Measurements from ENCODE around the gene NCBP2L.

Gene NCBP2L

GRCh38 chrX:107733686-107734085, 43.8 kb upstream of the NCBP2L start:
- no peak overlapping the region for H3K27ac ChIP-seq (ENCODE audit: low read length)
- DNase-seq (no peak), ATAC-seq (ENCODE audit: insufficient read depth, low read depth) (no peak)
- no peaks in the 10 kb centered on the region for H4K20me1 ChIP-seq (ENCODE audit: insufficient read depth, low read length)
- H3K27me3 ChIP-seq (ENCODE audit: insufficient read depth, low read length, poor library complexity) = no peaks in the 10 kb centered on the region
- H3K9ac ChIP-seq (ENCODE audit: low read depth, low read length) = no peak overlapping the region
- no peaks in the 10 kb centered on the region for H3K4me1 ChIP-seq (ENCODE audit: insufficient read depth, low read length)
- H3K4me3 ChIP-seq (ENCODE audit: low read depth in 1 of 2, low read length in 2 of 2) = no peak overlapping the region
- H2AFZ ChIP-seq (ENCODE audit: low read depth, low read length) = no peak overlapping the region
- no peaks in the 10 kb centered on the region for H3K9me3 ChIP-seq (ENCODE audit: insufficient read depth, low read length, severe bottlenecking)
- H3K4me2 ChIP-seq (ENCODE audit: insufficient read depth, low read length) = no peak overlapping the region
- TF ChIP-seq EZH2 (IDR thresholded peaks at IDR 0.05; ENCODE audit: borderline replicate concordance, low read depth, low read length, severe bottlenecking) = no peak
- no peaks in the 10 kb centered on the region for H3K36me3 ChIP-seq (ENCODE audit: insufficient read depth, low read length)
- no peaks in the 10 kb centered on the region for H3K79me2 ChIP-seq (ENCODE audit: insufficient read depth, low read length)

GRCh38 chrX:107734646-107735045, 42.9 kb upstream of the NCBP2L start:
- H3K36me3 ChIP-seq (ENCODE audit: insufficient read depth, low read length) = no peaks in the 10 kb centered on the region
- H3K9me3 ChIP-seq (ENCODE audit: insufficient read depth, low read length, severe bottlenecking) = no peaks in the 10 kb centered on the region
- H3K79me2 ChIP-seq (ENCODE audit: insufficient read depth, low read length) = no peaks in the 10 kb centered on the region
- no peaks in the 10 kb centered on the region for H4K20me1 ChIP-seq (ENCODE audit: insufficient read depth, low read length)
- DNase-seq (no peak), ATAC-seq (ENCODE audit: insufficient read depth, low read depth) (no peak)
- H3K4me2 ChIP-seq (ENCODE audit: insufficient read depth, low read length) = no peak overlapping the region
- TF ChIP-seq CTCF (IDR thresholded peaks at IDR 0.05; ENCODE audit: borderline replicate concordance, extremely low read depth, low read length, poor library complexity, severe bottlenecking) (no peak), EZH2 (IDR thresholded peaks at IDR 0.05; ENCODE audit: borderline replicate concordance, low read depth, low read length, severe bottlenecking) (no peak)
- H3K4me1 ChIP-seq (ENCODE audit: insufficient read depth, low read length) = no peaks in the 10 kb centered on the region
- H3K27ac ChIP-seq (ENCODE audit: low read length) = no peak overlapping the region
- H2AFZ ChIP-seq (ENCODE audit: low read depth, low read length) = no peak overlapping the region
- no peaks in the 10 kb centered on the region for H3K27me3 ChIP-seq (ENCODE audit: insufficient read depth, low read length, poor library complexity)
- H3K9ac ChIP-seq (ENCODE audit: low read depth, low read length) = no peak overlapping the region
- no peak overlapping the region for H3K4me3 ChIP-seq (ENCODE audit: low read depth in 1 of 2, low read length in 2 of 2)

- peaks cover 14% of the 10 kb centered on the region for H3K4me1 ChIP-seq (ENCODE audit: insufficient read depth, low read length)
- H3K27ac ChIP-seq (ENCODE audit: low read length) = no peak overlapping the region
- no peak for TF ChIP-seq EZH2 (IDR thresholded peaks at IDR 0.05; ENCODE audit: borderline replicate concordance, low read depth, low read length, severe bottlenecking)
- H3K79me2 ChIP-seq (ENCODE audit: insufficient read depth, low read length) = no peaks in the 10 kb centered on the region
- H3K4me2 ChIP-seq (ENCODE audit: insufficient read depth, low read length) = no peak overlapping the region
- H3K4me3 ChIP-seq (ENCODE audit: low read depth in 1 of 2, low read length in 2 of 2) = no peak overlapping the region
- H3K36me3 ChIP-seq (ENCODE audit: insufficient read depth, low read length) = no peaks in the 10 kb centered on the region
- no peak for DNase-seq
- no peak overlapping the region for H2AFZ ChIP-seq (ENCODE audit: low read depth, low read length)
- ATAC-seq (ENCODE audit: insufficient read depth, low read depth) = no peak
- no peaks in the 10 kb centered on the region for H3K9me3 ChIP-seq (ENCODE audit: insufficient read depth, low read length, severe bottlenecking)
- no peaks in the 10 kb centered on the region for H4K20me1 ChIP-seq (ENCODE audit: insufficient read depth, low read length)
- H3K27me3 ChIP-seq (ENCODE audit: insufficient read depth, low read length, poor library complexity) = no peaks in the 10 kb centered on the region
- H3K9ac ChIP-seq (ENCODE audit: low read depth, low read length) = no peak overlapping the region
These were observed 40.6 kb upstream of the NCBP2L start for GRCh38 chrX:107736781-107737531.

- Histone ChIP-seq H3K9me3 (ENCODE audit: insufficient read depth, low read length, severe bottlenecking) (no peaks in the 10 kb centered on the region), H3K9ac (ENCODE audit: low read depth, low read length) (no peak overlapping the region), H3K4me3 (ENCODE audit: low read depth in 1 of 2, low read length in 2 of 2) (no peak overlapping the region), H3K4me1 (ENCODE audit: insufficient read depth, low read length) (peaks cover 27% of the 10 kb centered on the region), H3K36me3 (ENCODE audit: insufficient read depth, low read length) (no peaks in the 10 kb centered on the region), H3K4me2 (ENCODE audit: insufficient read depth, low read length) (no peak overlapping the region), H3K27me3 (ENCODE audit: insufficient read depth, low read length, poor library complexity) (no peaks in the 10 kb centered on the region), H3K79me2 (ENCODE audit: insufficient read depth, low read length) (no peaks in the 10 kb centered on the region), H2AFZ (ENCODE audit: low read depth, low read length) (no peak overlapping the region), H3K27ac (ENCODE audit: low read length) (no peak overlapping the region), H4K20me1 (ENCODE audit: insufficient read depth, low read length) (no peaks in the 10 kb centered on the region)
- no peak for DNase-seq
- no peak for TF ChIP-seq EZH2 (IDR thresholded peaks at IDR 0.05; ENCODE audit: borderline replicate concordance, low read depth, low read length, severe bottlenecking)
- TF ChIP-seq CTCF (IDR thresholded peaks at IDR 0.05; ENCODE audit: borderline replicate concordance, extremely low read depth, low read length, poor library complexity, severe bottlenecking) = no peak
- no peak for ATAC-seq (ENCODE audit: insufficient read depth, low read depth)
These were observed 39.3 kb upstream of the NCBP2L start for GRCh38 chrX:107738272-107738671.
